ENCODE measurements around the gene TNFRSF13B.

- TF ChIP-seq CTCF (conservative IDR thresholded peaks at IDR 0.05; ENCODE audit: low read depth, low read length) (no peak), EZH2 (IDR thresholded peaks at IDR 0.05; ENCODE audit: low read length, unreplicated experiment) (no peak)
Observed at GRCh38 chr17:16981928-16982327, 10.0 kb upstream of the TNFRSF13B start.
